AG04450 (cell line): Measurements from ENCODE around the gene APIP. TPM values are rescaled to one million over a fixed set of nuclear protein-coding genes. Genes with fewer than 3 reads are reported as not detected.
A peak's percentile ranks its signal among the peaks of the same experiment; 100 is the strongest.

Experiments used
- CTCF ChIA-PET: fragments of 300-600, 350-600 bp; formaldehyde crosslinking; extraction: SDS; loops from one replicate; lab custom pipeline; 2022; ENCODE audit warnings: antibody characterized with exemption, inconsistent platforms; lab: Charles Lee
- POLR2A ChIA-PET: fragments of 350-600 bp; formaldehyde crosslinking; extraction: SDS; loops from one replicate; lab custom pipeline; 2021; ENCODE audit warnings: antibody characterized with exemption, inconsistent platforms; lab: Yijun Ruan, JAX
- DNase-seq: peaks from one replicate; pipeline ENCODE4 v3.0.0-alpha.2; 2011; ENCODE audit warnings: low read depth, low spot score
- H3K27ac ChIP-seq: one replicate; pipeline ENCODE4 v1.5.1; 2012; ENCODE audit warnings: low read depth, low read length, control low read depth
- H3K27me3 ChIP-seq: one replicate; pipeline ENCODE4 v1.6.0; 2012; ENCODE audit warnings: low read length; ENCODE audit not compliant: control insufficient read depth, insufficient read depth
- H3K4me3 ChIP-seq: 2 replicates; pipeline ENCODE4 v1.5.1; 2011; ENCODE audit warnings: mild to moderate bottlenecking, low read depth, low read length, control low read depth
- H3K9me3 ChIP-seq: 2 replicates; pipeline ENCODE4 v1.5.1; 2012; ENCODE audit warnings: low read length; ENCODE audit not compliant: control insufficient read depth, insufficient read depth
- polyA plus RNA-seq: library from polyadenylated mRNA; depleted of rRNA; stranded (reverse); fragments of >200 nt; gene quantifications from 2 replicates; pipeline ENCODE4 v1.2.3, GENCODE V29; 2011
- TF ChIP-seq, protein P1 (sequence below): IDR thresholded peaks from 2 replicates; pipeline ENCODE4 v1.5.1; 2011; ENCODE audit warnings: low read depth, low read length, control low read depth, inconsistent platforms

The APIP gene
- polyA plus RNA-seq, 1 experiment = 20.1 TPM

- Histone ChIP-seq H3K4me3 (no peak overlapping the region), H3K27ac (no peak overlapping the region), H3K27me3 (no peaks in the 10 kb centered on the region), H3K9me3 (no peaks in the 10 kb centered on the region)
- ChIA-PET POLR2A (no interaction called here), CTCF (no interaction called here)
- TF ChIP-seq, protein P1, sequence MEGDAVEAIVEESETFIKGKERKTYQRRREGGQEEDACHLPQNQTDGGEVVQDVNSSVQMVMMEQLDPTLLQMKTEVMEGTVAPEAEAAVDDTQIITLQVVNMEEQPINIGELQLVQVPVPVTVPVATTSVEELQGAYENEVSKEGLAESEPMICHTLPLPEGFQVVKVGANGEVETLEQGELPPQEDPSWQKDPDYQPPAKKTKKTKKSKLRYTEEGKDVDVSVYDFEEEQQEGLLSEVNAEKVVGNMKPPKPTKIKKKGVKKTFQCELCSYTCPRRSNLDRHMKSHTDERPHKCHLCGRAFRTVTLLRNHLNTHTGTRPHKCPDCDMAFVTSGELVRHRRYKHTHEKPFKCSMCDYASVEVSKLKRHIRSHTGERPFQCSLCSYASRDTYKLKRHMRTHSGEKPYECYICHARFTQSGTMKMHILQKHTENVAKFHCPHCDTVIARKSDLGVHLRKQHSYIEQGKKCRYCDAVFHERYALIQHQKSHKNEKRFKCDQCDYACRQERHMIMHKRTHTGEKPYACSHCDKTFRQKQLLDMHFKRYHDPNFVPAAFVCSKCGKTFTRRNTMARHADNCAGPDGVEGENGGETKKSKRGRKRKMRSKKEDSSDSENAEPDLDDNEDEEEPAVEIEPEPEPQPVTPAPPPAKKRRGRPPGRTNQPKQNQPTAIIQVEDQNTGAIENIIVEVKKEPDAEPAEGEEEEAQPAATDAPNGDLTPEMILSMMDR = no peak
- no peak for DNase-seq
Measured at GRCh38 chr11:34843271-34843670, 72.9 kb downstream of the APIP start.

DNA sequence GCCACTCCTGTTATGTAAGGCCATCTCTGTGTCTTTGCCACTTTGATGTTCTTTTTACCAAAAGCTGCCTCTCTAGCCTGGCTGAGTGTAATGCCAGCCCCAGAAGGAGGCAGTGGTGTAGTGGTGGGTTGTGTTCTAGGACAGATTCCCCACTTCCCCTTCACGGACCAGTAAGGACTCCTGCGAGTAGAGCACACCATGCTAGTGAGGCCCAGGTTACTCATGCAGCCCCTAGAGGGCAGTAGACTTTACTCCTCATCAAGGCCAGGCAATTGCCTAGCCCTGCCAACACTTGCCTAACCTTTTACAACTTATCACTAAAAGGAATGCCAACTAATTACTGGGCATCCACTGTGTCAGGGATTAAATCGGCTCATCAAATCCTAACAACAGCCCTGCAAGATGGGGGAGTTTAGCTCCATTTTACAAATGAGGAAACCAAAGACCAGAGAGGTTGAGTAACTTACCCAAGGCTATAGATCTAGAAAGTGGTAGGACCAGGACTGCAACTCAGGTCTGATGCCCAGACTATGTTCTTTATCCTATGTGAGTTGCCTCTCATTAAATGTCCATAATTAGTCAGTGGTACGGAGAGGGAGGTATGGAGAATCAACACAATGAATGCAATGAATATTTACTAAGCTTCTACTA lies 75.3 kb downstream of the APIP start:
- Histone ChIP-seq H3K4me3 (no peak overlapping the region), H3K9me3 (no peaks in the 10 kb centered on the region), H3K27me3 (no peaks in the 10 kb centered on the region), H3K27ac (no peak overlapping the region)
- no peak for DNase-seq
- POLR2A ChIA-PET = no interaction called here
- TF ChIP-seq, protein P1 = peak; percentile 47
- CTCF ChIA-PET = interaction anchor here (1.4 to 2.2 kb wide), 2 partner anchors 9 to 21 kb away, joined by 5 to 6 read pairs; no protein-coding TSS in a partner anchor

GRCh38 chr11:34839969-34840368 lies 76.2 kb downstream of the APIP start:
- Histone ChIP-seq H3K4me3 (no peak overlapping the region), H3K9me3 (no peaks in the 10 kb centered on the region), H3K27me3 (no peaks in the 10 kb centered on the region), H3K27ac (no peak overlapping the region)
- POLR2A ChIA-PET = no interaction called here
- TF ChIP-seq, protein P1 = no peak
- CTCF ChIA-PET = interaction anchor here (0.7 to 2.2 kb wide), 3 partner anchors 13 to 46 kb away, joined by 3 to 6 read pairs (median 3); no protein-coding TSS in a partner anchor
- no peak for DNase-seq

DNA sequence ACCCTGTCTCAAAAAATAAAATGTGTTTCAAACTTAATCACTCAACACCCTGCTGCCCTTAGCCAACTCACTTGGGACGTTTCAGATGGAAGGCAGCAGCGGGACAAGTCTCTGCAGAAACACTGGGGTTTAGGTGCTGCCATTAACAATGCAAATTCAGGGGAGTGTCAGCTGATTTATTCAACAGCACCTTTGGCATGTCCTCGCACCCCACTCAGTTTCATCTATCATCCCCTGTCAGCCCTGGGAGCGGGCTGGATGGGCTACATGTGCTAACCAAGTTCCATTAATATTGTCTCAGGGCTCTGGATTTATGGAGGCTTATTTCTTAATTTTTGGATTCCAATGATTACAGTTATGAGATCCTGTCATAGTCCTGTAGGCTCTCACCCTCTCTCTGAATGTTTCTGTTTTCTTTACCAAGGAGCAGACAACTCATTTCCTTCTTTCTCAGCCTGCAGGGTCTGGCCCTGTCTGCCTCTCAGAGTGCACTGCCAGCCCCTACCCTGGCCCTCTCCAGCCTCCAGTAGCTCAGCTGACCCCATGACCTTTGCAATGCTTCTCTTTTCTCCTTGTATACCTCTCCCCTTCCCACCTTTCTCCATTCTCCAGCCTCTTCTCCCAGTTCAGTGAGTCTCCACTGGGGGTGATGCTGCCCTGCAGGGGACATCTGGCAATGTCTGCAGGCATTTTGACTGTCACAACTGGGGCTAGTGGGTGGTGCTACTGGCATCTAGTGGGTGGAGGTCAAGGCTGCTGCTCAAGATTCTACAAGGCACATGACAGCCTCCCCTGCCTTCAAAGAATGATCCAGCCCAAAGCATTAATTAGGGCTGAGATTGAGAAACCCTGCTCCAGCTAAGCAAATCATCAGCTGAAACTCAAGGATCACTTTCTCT lies 79.0 kb downstream of the APIP start:
- ChIA-PET CTCF (no interaction called here), POLR2A (no interaction called here)
- DNase-seq = no peak
- H3K4me3 ChIP-seq = no peak overlapping the region
- H3K9me3 ChIP-seq = no peaks in the 10 kb centered on the region
- H3K27ac ChIP-seq = no peak overlapping the region
- TF ChIP-seq, protein P1 = no peak
- H3K27me3 ChIP-seq = no peaks in the 10 kb centered on the region

DNA sequence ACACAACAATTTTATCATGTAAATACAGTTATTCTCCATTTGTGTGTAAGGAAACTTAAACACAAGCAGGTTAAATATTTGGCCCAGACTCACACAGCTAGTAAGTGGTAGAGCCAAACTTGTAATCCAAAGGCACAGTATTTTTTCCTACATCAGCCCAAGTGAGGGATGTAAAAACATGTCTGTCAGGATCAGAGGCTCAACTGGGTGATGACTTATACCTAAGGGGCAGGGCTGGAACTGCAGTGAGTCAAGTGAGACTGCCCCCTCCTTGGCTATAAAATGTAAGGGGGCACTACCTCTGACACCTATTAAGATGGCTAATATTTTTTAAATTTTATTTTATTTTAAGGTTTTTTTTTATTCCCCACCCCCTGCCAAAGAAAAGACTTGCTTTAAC lies 82.6 kb downstream of the APIP start:
- no peak overlapping the region for H3K4me3 ChIP-seq
- TF ChIP-seq, protein P1 = no peak
- ChIA-PET POLR2A (no interaction called here), CTCF (interaction anchor here (0.5 kb wide), 1 partner anchor 192 kb away, joined by 4 read pairs; no protein-coding TSS in a partner anchor)
- H3K27me3 ChIP-seq = no peaks in the 10 kb centered on the region
- no peak overlapping the region for H3K27ac ChIP-seq
- no peak for DNase-seq
- H3K9me3 ChIP-seq = no peaks in the 10 kb centered on the region
